Globus pallidus (tissue), 1 donor: ENCODE measurements around the gene GIMAP6.
"Not testable (repeated sequence)": the region's sequence is repeated elsewhere in the genome, so short reads cannot be mapped to it uniquely, and the experiment has no call there.

Experiments used
- DNase-seq: peaks from one replicate; pipeline ENCODE4 v3.0.0-alpha.2; 2015; ENCODE audit warnings: low spot score

GIMAP6 gene

DNA sequence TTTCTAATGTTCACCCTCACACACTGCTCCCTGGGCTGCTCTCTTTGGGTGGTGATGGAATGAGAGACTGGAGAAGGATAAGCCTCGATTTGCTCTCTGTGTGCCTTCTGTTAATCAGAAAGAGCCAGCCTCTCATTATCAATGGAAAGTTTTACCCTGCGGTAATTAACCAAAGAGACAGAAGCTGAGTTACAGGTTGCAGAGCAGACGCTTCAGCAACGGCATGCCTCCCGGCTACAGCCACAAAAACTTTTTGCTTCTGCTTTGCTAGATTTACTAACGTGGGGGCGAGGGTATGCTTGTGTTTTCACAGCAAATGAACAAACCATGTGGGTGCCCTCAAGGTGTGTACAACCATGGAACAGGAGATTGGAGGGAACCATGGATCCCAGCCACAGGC is 47.0 kb downstream of the GIMAP6 start:
- no peak for DNase-seq

DNA sequence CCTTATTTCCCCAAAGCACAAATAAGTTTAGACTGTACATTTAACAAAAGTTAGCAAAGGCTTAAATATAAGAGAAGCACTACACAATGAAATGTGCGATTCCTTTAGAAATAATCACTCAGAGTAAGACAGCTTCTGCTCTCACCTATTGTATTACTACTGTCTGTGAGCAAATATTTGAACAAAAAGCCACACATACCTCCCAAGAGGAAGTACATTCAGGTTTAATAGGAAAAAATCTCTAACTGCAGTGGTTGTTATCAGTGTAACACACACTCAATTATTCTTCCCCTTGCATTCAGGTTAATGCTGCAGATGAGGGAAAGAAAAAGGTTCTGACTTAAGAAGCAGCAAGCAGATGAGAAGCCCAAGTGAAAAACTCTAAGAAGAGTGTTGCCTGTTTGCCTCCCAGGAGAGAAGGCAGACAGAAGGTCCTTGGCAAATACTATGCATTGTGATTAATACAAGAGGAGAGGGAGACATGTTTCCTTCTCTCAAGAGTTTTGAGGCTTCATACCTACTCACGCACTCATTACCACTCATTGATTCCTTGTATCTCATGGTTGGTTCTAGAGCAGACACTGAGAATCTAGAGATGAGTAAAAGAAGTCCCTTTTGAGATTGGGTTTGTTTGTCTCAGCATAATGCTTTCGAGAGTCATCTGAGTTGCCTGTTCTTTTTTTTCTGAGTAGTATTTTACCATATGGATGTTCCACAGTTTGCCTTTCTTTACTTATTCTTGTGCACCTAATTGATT is 51.4 kb downstream of the GIMAP6 start:
- DNase-seq: no peak

DNA sequence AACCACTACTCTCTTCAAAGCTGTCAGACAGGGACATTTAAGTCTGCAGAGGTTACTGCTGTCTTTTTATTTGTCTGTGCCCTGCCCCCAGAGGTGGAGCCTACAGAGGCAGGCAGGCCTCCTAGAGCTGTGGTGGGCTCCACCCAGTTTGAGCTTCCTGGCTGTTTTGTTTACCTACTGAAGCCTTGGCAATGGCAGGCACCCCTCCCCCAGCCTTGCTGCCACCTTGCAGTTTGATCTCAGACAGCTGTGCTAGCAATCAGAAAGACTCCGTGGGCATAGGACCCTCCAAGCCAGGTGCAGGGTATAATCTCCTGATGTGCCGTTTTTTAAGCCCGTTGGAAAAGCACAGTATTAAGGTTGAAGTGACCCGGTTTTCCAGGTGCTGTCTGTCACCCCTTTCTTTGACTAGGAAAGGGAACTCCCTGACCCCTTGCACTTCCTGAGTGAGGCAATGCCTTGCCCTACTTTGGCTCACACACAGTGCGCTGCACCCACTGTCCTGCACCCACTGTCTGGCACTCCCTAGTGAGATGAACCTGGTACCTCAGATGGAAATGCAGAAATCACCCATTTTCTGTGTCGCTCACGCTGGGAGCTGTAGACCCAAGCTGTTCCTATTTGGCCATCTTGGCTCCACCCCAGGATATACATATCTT is 52.1 kb downstream of the GIMAP6 start:
- DNase-seq: not testable (repeated sequence)
